MM.1S (cell line): ENCODE measurements around the gene AP3D1.

Source experiments
- CTCF ChIP-seq: fragments of 300-600 bp; sonication (generic); IDR thresholded peaks from 2 replicates; pipeline ENCODE4 v1.5.1; 2016; ENCODE audit warnings: antibody characterized with exemption, low read length, mixed read lengths
- EZH2 ChIP-seq: fragments of 300-600 bp; sonication (generic); optimal IDR thresholded peaks from 2 replicates; pipeline ENCODE3; 2017; ENCODE audit warnings: low read depth, mild to moderate bottlenecking, antibody characterized with exemption, low read length, mixed read lengths

- TF ChIP-seq CTCF (no peak), EZH2 (no peak)
Observed at GRCh38 chr19:2136796-2137195, 14.6 kb downstream of the AP3D1 start.
